ENCODE results near the gene CHTOP. TPM values are rescaled to one million over a fixed set of nuclear protein-coding genes. Genes with fewer than 3 reads are reported as not detected.

Gene CHTOP
- total and polyA plus RNA-seq, 2 of the 8 experiments (the other 6 are each of a cell fraction or from before 2014, with no cell fraction given) = 84.6 to 104 TPM

DNA sequence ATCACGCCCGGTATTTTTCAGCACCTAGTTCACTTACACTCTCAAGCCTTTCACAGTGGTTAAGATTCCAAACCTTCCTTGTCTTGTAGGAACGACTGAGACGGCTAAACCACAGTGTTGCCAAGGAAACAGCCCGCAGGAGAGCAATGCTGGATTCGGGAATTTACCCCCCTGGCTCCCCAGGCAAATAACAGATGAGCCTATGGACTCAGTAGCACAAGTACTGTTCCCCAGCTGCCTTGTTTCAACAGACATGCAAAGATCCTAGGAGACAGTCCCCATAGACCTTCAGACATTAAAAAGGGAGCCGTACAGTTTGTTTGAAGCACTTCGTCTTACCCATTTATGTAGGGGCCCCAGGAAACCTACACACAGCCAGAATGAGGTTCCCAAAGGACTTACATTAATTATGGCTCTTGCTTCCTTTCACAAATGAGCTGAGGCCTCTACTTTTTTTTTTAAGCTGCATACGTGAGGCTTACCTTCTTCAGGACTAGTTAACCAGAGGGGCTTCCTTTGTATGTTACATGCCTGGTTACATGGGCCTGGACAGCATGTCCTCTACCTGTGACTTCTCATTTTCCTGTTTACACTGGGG lies 27.3 kb downstream of the CHTOP start:
- Histone ChIP-seq H2AK5ac (ENCODE audit: low read depth, low read length) (no peak overlapping the region), H3K79me1 (ENCODE audit: low read depth, low read length) (peaks cover 5% of the 10 kb centered on the region; the same call in 1 of the 2 replicates), H3K56ac (replicated peaks; ENCODE audit: insufficient read length, low read depth, low read length) (no peak overlapping the region), H3K23ac (ENCODE audit: insufficient read length) (no peak overlapping the region), H3K4me1 (replicated peaks in 1 of 4; ENCODE audit: control insufficient read depth in 3 of 4, insufficient read depth in 4 of 4, low read length in 3 of 4) (peaks cover 0 to 4% (median 2%) of the 10 kb centered on the region in 4 experiments; a peak in 2 of 7 replicates), H3K9me3 (ENCODE audit: insufficient read depth in 2 of 2, low read depth in 1 of 2, low read length in 1 of 2) (no peaks in the 10 kb centered on the region), H2BK120ac (replicated peaks; ENCODE audit: low read depth, low read length) (no peak overlapping the region), H2BK5ac (ENCODE audit: low read depth, low read length) (no peak overlapping the region), H2BK20ac (ENCODE audit: low read length) (no peak overlapping the region), H3K4me3 (ENCODE audit: extremely low read depth in 1 of 4, insufficient read depth in 2 of 4, low read depth in 3 of 4, low read length in 4 of 4) (no peak overlapping the region), H3K27ac (ENCODE audit: low read depth, low read length) (0 out of 2 replicates have a peak overlapping the region, but pooled peaks have one; percentile 18), H3K4me2 (ENCODE audit: insufficient read depth in 1 of 2, low read depth in 2 of 2, low read length in 2 of 2) (no peak overlapping the region), H4K8ac (ENCODE audit: extremely low read depth, insufficient read depth, low read length) (no peak overlapping the region), H3K79me2 (ENCODE audit: control insufficient read depth in 1 of 2, insufficient read depth in 2 of 2, low read length in 2 of 2) (peaks cover 0 to 11% of the 10 kb centered on the region in 2 experiments; a peak in 2 of 4 replicates), H3K27me3 (replicated peaks in 1 of 4; ENCODE audit: control insufficient read depth in 3 of 4, extremely low read depth in 1 of 4, insufficient read depth in 3 of 4, low read length in 3 of 4) (no peaks in the 10 kb centered on the region), H4K5ac (ENCODE audit: insufficient read length, low read depth, low read length) (no peak overlapping the region), H3K18ac (ENCODE audit: extremely low read depth, low read length) (no peak overlapping the region), H4K91ac (replicated peaks; ENCODE audit: insufficient read length, low read length) (no peak overlapping the region), H2BK12ac (ENCODE audit: low read depth, low read length) (no peak overlapping the region), H2AFZ (ENCODE audit: low read length) (no peak overlapping the region), H3K14ac (ENCODE audit: insufficient read length) (no peak overlapping the region), H2BK15ac (ENCODE audit: low read length) (no peak overlapping the region), H3K36me3 (ENCODE audit: control insufficient read depth in 2 of 4, insufficient read depth in 4 of 4, low read length in 3 of 4) (peaks cover 42 to 58% (median 53%) of the 10 kb centered on the region in 4 experiments), H3K9ac (replicated peaks in 1 of 4; ENCODE audit: extremely low read depth in 1 of 4, low read depth in 3 of 4, low read length in 3 of 4) (no peak overlapping the region; a peak in 1 of 7 replicates), H3K4ac (replicated peaks; ENCODE audit: insufficient read length, low read depth, low read length) (no peak overlapping the region), H3K23me2 (ENCODE audit: low read depth, low read length) (no peaks in the 10 kb centered on the region), H4K20me1 (replicated peaks in 1 of 2; ENCODE audit: control insufficient read depth in 1 of 2, insufficient read depth in 2 of 2, low read length in 2 of 2) (peaks cover 0 to 8% of the 10 kb centered on the region in 2 experiments)
- 80% methylated on average over 9 of the region's 9 CpGs; no CpG with 5 or more reads in 1 of the 2 experiments for WGBS, 2 experiments (ENCODE audit: extremely low coverage in 1 of 2, insufficient coverage in 1 of 2, insufficient read length in 1 of 2, insufficient replicate concordance in 2 of 2, low coverage in 1 of 2, low lambda C conversion rate in 2 of 2, missing lambda C conversion rate in 1 of 2)
- DNase-seq (ENCODE audit: low read depth in 1 of 2, low spot score in 2 of 2) (no peak), FAIRE-seq (no peak)
- ChIA-PET POLR2A (ENCODE audit: partially characterized antibody) (interaction anchor here (0.6 to 19.8 kb wide), 15 partner anchors 9 to 568 kb away, joined by 3 to 343 read pairs (median 4); partner anchors contain the start of genes CHTOP, CREB3L4, ILF2 and NPR1), CTCF (ENCODE audit: partially characterized antibody) (interaction anchor here (0.6 to 1.4 kb wide), 4 partner anchors 15 to 308 kb away, joined by 3 read pairs; no protein-coding TSS in a partner anchor)
- no peak for TF ChIP-seq TCF12 (IDR thresholded peaks at IDR 0.05; ENCODE audit: low read depth, low read length)
- no peak for TF ChIP-seq CTCF (IDR thresholded peaks at IDR 0.05; ENCODE audit: control extremely low read depth in 1 of 3, insufficient read depth in 1 of 3, low read depth in 1 of 3, low read length in 3 of 3)
- no peak for TF ChIP-seq SIX5 (IDR thresholded peaks at IDR 0.05; ENCODE audit: low read depth, low read length)
- no peak for TF ChIP-seq CBX8 (IDR thresholded peaks at IDR 0.05; ENCODE audit: borderline replicate concordance, low read depth, low read length)
- peak; percentile 62 for TF ChIP-seq POLR2AphosphoS5 (IDR thresholded peaks at IDR 0.05; ENCODE audit: low read depth, low read length)
- peak; percentile 73 to 84 for TF ChIP-seq POLR2A (IDR thresholded peaks at IDR 0.05; ENCODE audit: control extremely low read depth in 1 of 2, low read depth in 2 of 2, low read length in 2 of 2)
- TF ChIP-seq ATF2 (IDR thresholded peaks at IDR 0.05; ENCODE audit: low read length) = no peak
- TF ChIP-seq TEAD4 (IDR thresholded peaks at IDR 0.05; ENCODE audit: low read depth, low read length) = no peak
- TF ChIP-seq PHF8 (conservative IDR thresholded peaks at IDR 0.05; ENCODE audit: low read depth, low read length) = no peak
